Eye (tissue), 1 donor: ENCODE measurements around the gene MTCH1.
"Not testable (repeated sequence)": the region's sequence is repeated elsewhere in the genome, so short reads cannot be mapped to it uniquely, and the experiment has no call there.

ENCODE experiments used
- DNase-seq: peaks from one replicate; pipeline ENCODE4 v3.0.0-alpha.2; 2015

Gene MTCH1

DNA sequence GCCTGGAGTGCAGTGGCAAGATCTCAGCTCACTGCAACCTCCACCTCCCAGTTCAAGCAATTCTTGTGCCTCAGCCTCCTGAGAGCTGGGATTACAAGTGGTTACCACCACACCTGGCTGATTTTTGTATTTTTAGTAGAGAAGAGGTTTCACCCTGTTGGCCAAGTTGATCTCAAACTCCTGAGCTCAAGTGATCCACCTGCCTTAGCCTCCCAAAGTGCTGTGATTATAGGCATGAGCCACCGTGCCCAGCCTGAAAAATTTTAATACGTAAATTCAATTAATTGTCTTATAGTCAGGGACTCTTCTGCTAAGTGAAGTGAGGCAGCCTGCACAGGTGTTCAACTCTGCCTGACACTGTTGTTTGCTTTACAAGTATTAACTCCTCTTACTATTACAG is 4.4 kb upstream of the MTCH1 start:
- not testable (repeated sequence) for DNase-seq

DNA sequence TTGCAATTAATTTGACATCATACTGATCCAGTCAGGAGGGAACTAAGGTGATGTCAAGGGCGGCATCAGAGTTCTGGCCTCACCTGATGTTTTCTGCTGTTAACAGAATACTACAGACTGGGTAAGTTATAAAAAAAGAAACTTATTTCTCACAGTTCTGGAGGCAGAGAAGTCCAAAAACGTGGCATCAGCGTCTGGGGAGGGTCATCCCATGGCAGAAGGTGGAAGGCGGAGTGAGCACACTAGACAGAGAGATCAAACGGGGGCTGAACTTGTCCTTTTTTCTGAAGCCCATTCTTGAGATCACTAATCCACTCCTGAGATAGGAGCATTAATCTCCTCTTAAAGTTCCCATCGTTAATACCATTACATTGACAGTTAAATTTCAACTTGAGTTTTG is 3.3 kb upstream of the MTCH1 start:
- DNase-seq: no peak

DNA sequence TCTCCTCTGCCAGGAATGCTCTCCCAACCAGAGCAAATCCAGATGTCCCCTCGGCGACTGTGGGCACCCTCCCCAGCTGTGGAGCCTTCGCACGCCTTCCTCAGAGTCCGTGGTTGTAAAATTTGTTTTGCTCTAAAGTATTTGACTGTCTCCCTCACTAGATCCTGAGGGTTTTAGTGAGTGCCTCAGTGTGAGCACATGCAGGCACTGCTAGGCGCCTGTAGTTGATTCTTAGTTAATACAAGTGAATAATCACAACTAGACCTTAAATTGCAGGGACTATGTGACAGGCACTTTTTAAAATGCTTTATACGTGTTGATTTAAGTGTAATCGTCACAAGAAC is 680 bp upstream of the MTCH1 start:
- DNase-seq: no peak

DNA sequence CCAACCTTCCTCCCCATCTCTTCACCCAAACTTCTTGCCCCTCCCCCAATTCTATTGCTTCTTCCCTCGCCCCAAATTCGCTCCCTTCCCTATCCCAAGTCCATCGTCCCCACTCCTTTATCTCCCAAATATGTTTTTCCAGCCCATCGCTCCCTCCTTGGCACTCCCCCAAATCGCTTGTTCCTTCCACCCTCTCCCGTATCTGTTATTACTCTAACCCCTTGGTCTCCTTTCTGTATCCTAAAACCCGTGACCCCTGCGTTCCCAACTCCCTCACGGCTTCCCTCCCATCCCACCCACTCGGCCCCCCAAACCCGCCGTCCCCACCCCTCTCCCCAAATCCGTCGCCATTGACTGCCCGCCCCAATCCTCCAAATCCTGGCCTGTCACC is 584 bp downstream of the MTCH1 start:
- peak; percentile 57 for DNase-seq

DNA sequence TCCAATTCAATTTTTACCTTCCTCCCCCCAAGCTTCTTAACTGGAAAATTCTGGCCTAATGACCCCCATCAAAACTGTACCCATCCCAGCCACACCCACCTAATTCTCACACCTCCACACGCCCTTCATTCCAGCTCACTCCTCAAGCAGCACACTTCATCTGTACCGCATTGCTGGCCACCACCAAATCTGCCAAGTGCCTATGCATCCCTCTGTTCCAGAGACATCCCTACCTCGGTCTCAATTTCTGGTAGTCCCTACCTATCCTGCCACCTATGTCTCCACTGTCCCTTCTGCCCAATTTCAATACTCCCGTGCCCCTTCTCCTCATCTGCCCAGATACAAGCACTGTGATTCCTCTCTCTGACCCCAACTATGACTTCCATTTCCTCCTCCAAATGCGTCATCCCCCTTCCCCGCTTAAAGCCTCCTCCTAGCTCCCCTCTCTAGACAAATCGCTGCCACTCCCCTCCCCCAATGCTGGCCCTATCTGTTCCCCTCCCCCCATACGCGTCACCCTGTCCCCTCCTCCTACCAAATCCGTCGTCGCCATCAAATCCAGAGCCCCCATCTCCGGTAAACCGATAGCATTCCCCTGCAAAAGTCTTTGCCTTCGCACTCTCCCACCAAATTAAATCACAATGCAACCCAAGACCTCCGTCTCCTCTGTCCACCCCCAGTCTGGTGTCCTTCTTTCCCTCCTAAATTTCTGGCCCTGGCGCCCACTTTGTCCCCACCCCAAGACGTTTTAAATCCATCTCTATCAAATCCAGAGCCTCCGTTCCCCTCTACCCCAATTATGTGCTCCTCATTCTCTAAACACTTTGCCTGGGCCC is 1.2 kb downstream of the MTCH1 start:
- DNase-seq: peak; percentile 79

DNA sequence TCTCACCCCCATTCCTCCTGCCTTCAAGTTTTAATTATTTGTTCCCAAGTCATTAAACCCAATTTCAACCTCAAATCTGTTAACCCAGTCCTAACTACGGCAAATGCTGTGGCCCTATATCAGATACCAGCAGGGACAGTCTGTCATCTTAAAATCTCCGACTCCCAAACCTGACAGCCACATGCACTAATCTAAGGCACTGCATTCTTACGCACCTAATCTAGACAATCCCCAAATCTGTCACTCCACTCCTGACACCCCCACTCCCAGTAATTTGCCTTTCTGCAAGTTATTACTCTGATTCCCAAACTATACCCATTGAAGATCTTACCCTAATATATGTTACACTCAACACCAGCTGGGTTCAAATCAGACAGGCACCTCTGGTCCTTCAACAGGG is 2.5 kb downstream of the MTCH1 start:
- no peak for DNase-seq

DNA sequence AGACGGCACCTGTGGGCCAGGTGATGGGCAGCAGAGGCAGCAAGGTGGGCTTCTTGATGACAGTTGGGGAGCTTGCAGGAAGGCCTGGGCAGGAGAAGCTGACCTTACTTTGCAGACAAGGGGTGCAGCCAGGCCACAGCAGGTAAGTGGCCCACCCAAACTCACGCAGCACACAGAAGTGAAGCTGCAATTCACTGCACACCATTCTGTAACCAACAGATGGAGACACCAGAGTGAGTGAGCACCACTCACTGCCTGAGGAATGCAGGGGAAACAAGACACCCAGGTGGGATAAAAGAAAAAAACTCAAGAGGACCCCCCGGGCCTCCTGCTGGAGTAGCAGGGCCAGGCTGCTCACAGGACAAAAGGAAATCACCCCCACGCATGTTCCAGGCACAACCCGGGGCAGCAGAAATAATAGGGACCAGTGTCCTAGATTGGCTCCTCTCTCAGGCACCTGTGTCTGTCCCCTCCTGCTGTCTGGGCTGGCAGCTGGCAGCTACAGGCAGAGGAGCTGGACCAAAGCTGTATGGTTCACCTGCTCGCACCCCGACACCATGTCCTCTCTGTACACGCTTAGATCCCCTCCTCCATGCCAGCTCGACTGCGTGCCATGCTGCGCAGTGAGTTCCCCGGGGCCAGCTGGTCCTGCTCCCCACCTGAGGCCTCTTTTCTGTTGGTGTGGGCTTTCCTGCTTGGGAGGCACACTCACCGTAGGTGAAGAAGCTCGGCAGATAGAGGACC is 4.9 kb downstream of the MTCH1 start:
- DNase-seq: no peak

DNA sequence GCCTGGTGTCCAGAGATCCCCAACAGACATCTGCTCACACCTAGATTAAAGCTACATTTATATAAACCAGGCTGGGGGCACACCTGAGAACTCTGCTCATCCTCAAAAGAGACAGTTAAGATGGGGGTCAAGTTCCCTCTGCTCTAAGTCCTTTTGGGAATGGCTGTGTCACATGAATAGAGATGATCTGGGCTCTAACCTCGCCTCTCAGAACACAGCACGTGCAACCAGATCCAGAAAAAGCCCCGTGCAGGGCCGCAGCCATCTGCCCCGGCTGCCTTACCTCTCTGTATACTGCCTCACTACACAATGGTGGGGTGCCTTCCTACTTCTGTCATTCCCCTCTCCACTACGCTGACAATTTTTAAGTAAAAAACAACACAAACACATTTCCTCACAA is 5.9 kb downstream of the MTCH1 start:
- DNase-seq: no peak

DNA sequence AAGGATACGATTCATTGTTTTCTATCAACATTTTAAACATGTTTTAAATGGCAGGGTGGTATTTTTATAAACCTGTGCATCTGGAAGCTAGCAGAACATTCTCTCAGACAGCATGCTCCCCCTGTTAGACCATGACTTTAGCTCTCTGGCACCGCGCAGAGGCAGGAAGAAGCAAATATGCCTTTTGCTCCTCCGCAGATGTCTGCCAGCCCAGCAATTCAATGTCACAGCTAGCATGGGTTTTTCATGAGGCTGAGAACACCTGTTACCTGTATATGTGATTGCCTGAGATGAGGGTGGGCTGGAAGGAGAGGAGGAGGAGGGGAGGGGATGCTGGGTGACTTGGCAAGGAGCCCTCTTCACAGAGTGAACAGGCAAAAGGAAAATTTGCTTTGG is 6.7 kb downstream of the MTCH1 start:
- DNase-seq: peak; percentile 54

DNA sequence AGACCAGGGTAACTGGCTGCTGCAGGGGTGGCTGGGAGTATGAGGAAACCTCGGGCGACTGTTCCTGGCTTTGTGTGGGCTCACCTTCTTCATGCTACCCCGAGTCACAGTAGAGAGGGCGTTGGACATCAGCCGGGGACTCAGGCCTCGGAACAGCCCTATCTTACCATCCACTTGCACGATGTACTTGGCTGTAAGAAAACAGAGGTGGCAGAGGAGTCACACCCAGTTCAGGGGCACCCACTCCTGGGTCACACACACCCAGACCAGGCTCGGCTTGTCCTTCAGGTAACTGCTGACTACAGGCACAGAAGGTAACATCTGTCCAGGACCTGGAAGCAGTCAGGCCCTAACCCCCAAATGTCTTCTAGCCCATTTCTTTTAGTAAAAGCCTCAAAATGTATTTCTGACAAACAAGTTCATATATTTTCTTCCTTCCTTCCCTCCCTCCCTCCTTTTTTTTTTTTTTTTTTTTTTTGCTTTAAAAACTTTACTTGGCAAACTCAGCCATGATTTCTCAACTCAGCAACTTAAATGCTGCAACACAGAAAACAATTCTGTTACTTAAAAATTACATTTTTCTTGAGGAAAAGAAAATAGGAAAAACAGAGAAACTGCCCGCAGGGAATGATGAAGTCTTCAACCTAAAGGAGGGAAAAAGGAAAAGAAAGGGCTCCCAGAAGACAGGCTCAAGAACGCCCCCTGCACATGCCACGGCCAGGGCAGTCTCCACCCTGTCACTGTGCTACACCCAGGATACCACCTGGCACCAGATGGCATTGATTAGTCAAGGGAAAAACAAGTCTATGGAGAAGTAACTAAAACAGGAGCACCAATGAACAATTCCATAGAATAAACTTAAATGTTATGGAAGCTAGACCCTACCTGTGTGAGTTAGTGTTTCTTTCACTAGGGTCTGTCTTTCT is 7.3 kb downstream of the MTCH1 start:
- no peak for DNase-seq

DNA sequence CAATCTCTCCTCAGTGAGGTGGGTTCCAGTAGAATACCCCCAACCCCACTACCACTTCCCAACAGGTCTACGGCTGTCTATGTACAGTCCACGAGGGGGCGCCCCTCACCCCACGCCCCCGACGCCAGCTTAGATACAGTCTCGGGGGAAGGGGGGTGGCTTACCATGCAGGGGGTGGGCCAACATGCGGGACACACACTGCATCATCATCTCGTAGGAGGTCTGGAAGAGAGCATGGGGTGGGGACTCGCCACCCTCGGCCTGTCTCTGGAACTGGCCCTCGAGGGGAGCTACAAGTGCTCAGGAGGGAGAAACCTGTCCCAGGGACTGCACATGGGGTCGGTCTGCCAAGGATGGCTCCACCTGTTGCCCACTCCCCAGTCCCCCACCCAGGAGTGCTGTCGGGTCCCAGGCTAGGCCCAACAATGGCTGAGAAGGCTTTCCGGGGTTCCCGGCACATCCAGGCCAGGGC is 8.5 kb downstream of the MTCH1 start:
- DNase-seq: no peak

DNA sequence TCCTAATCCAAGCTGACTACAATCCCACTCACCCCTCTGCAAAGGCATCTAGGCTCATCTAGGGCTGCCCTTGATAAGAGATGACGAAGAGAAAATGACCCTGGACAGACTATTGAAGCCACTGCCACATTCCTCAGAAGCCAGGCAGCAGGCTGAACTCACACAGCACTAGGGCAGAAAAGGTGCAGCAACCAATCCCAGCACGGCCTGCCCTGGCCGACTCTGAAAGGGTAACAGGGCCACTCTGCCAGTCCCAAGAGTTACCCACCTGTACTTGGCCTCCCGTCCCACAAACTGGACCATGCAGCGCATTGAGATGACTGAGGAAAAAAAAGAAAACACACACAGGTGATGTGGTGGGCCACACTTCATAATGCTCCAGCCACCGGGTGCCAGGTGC is 9.1 kb downstream of the MTCH1 start:
- DNase-seq: no peak

DNA sequence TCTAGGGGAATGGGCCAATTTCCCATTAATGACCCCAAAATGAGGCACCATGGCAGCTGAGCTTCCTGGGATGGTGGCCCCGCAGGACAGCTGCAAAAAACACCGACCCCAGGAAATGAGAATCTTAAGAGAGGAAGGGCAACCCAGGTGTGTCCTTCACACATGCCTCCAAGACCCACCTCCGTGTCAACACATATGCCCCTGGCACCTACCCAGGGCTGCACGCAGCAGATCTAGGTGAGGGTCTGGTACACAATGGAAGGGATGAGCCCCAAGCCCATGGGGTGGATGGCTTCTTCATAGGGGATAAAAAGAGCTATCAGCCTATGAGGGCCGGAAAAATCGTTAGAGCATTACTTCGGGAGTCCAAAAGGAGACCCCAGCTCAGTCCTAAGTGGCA is 9.5 kb downstream of the MTCH1 start:
- no peak for DNase-seq

DNA sequence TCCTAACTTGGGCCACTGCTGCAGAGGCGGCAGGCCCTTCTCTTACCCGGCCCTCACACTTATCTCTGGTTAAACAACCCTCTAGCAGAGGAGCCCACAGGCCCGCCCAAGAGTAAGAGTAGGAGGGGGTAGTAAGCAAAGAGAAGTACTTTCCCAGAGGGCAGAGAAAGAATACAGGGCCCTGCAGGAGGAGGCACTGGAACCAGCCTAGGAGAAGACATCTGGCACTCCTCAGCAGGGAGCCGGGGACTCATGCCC is 10.1 kb downstream of the MTCH1 start:
- DNase-seq: no peak

DNA sequence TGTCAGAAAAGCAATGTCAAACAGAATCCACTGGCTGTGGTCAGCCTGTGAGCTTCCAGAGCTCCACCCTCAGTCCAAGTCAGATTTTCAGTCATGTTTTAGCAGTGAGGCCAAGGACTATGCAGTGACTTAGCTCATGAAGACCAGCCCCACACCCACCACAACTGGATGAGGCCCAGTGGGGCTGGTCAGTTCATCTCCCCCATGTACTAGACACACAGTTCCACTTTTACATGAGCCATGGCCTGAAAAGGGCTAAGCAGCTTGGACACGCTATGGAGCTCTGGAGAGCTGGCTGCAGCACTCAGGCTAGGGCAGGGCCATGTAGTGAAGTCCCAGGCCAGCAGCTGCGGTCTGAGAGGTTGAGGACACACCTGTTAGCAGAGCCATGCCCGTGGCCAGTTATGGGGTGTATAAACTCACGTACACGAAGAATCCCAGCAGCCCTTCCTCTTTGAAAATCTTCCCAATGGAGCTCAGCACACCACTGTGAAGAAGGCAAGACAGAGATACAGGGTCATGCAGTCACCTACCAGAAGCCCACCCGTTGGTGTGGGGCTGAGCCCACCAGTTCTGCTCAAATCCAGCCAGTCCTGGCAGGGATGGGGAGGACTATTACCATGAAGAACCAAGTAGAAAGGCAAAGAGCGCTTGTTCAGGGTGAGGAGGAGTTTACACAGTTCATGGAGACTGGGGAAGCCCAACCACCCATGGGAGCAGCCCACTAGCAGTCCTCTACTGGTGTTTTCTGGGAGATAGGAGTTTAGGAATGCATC is 10.6 kb downstream of the MTCH1 start:
- no peak for DNase-seq

DNA sequence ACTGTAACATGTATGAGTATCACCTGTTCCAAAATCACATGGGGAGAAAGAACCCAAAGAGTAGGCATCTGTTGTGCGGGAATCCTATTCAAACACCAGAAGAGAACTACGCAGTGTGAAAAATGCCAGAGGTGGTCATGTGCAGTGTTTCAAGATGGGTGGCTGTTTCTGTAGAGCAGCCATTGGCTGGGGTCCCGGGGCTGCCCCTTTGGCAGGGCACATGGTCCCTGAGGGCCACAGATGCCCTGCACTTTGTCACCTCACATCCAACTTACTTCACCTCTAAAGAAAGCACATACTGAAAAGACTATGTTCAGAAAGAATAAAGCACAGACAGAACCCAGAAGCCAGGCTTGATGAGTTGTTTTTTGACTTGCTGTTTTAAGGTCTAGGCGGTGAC is 12.3 kb downstream of the MTCH1 start:
- no peak for DNase-seq

DNA sequence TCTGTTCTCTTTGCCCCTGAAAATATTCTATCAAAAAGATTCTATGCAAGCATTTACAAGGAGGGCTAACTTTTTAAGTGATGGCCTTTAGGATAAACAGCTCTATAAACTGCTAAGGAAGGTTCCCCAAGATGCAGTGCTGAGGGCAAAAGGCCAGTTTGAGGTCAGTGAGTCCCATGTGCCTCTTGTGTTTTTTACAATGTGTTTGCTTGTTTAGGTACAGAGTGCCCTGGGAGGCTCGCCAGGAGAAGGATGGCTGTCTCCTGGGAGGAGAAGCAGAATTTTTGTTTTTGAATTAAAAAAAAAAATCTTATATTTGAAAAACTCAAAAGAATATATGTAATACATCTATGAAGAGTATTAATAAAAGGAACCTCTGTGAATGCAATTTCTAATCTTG is 12.8 kb downstream of the MTCH1 start:
- DNase-seq: no peak

DNA sequence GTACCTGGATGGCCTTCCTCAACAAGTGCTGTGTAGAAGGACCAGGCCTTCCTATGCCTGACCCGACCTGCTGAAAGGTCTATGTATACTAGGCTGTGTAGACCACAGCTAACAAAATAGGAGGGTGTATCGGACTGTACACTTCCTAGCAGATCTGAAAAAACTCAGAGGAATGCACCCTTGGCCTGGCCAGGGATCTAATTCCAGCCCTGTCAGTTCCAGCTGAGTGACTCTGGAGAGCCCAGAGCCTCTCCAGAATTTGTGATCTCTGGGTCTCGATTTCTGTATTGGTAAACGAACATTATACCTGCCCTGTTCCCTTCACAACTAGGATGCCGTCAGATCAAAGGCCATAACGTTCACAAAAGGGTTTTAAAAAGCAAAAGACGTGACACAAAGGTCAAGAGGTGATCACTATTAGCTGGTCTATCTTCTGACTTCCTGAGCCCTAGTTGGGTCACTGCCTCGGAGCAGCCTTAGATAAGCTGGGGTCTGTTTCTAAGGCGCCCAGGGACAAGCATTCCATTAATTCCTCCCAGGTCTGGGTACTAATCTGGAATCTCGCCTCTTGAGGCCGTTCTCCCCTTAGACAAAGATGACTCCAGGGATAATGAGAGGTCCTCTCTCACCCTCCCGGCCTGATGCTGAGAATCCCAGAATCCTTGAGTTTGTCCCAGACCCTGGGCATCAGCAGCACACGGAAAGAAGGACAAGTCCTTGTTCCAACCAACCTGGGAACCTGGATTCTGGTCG is 13.9 kb downstream of the MTCH1 start:
- no peak for DNase-seq

DNA sequence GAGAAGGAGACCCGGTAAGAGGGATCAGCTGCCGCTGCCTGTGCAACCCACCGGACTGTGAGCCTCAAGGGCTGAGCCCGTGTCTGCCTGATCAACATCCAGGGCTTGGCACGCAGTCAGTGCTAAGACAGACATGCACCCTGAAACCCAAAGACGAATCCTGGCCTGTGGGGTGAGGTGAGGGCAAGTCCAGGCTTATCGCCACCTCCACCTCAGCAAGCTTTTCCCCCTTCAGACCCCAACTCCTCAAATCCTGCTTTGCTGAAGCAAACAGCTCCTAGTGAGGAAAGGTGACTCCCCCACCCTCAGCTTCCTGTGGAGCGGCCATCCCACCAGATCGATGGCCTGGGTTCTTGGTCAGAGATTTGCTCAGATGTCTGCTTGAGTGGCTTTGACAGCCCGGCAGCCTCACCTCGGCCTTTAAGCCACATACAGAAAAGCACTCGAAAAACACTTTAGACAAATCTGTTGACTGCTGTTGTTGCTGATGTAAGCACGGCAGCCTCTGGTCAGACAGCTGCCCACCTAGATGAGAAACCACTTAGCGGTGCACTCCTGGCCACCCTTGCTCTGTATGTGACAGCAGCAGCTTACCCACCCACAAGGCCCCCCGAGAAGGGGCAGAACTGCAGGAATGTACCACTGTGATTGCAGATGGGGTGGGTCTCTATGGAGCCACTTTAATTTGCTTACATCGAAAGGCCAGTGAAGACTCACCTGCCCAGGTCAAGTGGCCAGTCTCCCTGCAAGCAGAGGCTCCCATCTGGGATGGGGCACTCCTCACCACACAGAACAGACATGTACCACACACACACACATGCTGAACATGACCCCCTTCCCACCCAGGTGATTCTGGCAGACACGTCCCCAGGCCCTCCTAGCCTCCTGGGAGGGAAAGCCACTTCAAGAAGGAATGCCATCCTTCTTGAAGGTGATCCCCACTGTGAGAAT is 14.8 kb downstream of the MTCH1 start:
- DNase-seq: peak; percentile 43

DNA sequence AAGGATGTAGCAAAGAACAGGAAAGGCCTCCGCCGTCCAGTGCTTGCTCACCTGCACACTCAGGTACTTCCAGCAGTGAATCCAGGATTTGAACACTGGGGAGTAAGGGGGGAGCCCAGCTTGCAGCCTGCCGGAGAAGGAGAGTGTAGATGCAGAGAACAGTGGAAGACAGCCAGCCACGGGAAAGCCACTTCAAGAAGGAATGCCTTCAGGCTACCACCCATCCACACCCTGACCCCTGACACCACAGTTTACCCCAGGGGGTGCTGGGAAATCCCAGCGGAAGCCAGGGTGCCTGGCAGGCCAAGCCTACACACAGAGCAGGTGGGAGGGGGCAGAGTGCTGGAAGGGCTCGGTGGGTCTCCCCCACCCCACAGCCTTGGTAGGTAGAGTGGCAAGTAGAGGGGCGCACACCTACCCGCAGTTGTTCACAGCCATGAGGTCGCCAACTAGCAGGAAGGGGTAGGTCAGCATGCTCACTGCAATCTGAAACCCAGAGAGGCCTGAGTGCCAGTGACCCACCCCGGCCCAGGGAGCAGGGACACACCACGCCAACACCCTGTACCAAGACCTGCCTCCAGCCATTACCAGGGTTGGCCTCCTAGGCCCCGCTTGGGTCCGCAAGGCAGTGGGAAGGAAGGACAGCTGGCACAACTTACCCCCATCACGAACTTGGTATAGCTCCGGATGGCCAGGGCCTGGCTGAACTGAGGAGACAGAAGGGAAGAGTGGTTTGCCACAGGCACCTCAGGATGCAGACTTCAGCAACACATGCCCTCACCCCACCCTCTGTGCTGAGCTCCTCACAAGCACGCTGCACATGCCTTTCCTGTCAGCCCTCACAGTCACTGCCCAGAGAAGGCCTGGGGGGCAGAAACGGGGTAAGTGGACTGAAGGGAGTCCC is 15.8 kb downstream of the MTCH1 start:
- no peak for DNase-seq
